ENCODE results near the gene RNASE12.

GRCh38 chr14:20583142-20583541, 8.0 kb downstream of the RNASE12 start:
- TF ChIP-seq RAD21 (IDR thresholded peaks at IDR 0.05; ENCODE audit: low read depth), result no peak
- no peak for TF ChIP-seq EP300 (IDR thresholded peaks at IDR 0.05; ENCODE audit: borderline replicate concordance)
- no peak for TF ChIP-seq YY1 (IDR thresholded peaks at IDR 0.05; ENCODE audit: low read depth)
- no peak for TF ChIP-seq ZBTB7A (IDR thresholded peaks at IDR 0.05; ENCODE audit: low read depth)
- TF ChIP-seq NFIC (IDR thresholded peaks at IDR 0.05), result no peak
- TF ChIP-seq TEAD4 (IDR thresholded peaks at IDR 0.05), result no peak

Data from Ishikawa (cell line).